HepG2 (cell line): ENCODE measurements around the gene VASH2. TPM values are rescaled to one million over a fixed set of nuclear protein-coding genes. Genes with fewer than 3 reads are reported as not detected.

ENCODE experiments used
- ATAC-seq: fragments of 200-7000 bp; cut with Tn5 transposase; 3 replicates; pipeline ENCODE4 v1.9.1; 2020; ENCODE audit warnings: mild to moderate bottlenecking, moderate library complexity
- BruUV-seq: library from RNA; stranded (reverse); fragments of 400-500 nt; replicated peaks from 2 replicates; lab custom pipeline; 2021; lab: Mats Ljungman, UMichigan
- CTCF ChIA-PET: fragments of 300-600 bp; formaldehyde crosslinking; extraction: SDS; loops from one replicate; lab custom pipeline; 2021; ENCODE audit warnings: low total read pairs, inconsistent platforms, low intra/inter-chr PET ratio; lab: Yijun Ruan, JAX
- POLR2A ChIA-PET: fragments of 350-600 bp; sonication (Branson Sonifier 250); formaldehyde crosslinking; loops from one replicate; lab custom pipeline; 2020; ENCODE audit warnings: antibody characterized with exemption, inconsistent platforms; lab: Yijun Ruan, JAX
- DNase-seq: peaks from one replicate; pipeline ENCODE4 v3.0.0-alpha.2; 2015; ENCODE audit warnings: low spot score
- FAIRE-seq: peaks from 3 replicates; lab custom pipeline; 2011; peaks lifted over from hg19 to GRCh38; lab: Jason Lieb, UNC
- H2AFZ ChIP-seq: one replicate; pipeline ENCODE4 v1.6.1; 2011; ENCODE audit warnings: low read length, inconsistent platforms
- H3K27ac ChIP-seq: fragments of 300-600 bp; 3 replicates; pipeline ENCODE4 v1.8.0; 2011; ENCODE audit warnings: mixed run types, mild to moderate bottlenecking, mixed read lengths, low read length, inconsistent platforms; ENCODE audit not compliant: insufficient read depth; ENCODE audit errors: extremely low read length
- H3K27me3 ChIP-seq, 2 experiments: fragments of 200-600 bp in 1 of 2; 2 replicates in 1 of 2; 3 replicates in 1 of 2; pipeline versions ENCODE4 v1.6.0 to v1.8.0; 2011; ENCODE audit warnings: low read length in 2 of 2, mild to moderate bottlenecking in 2 of 2, moderate library complexity in 2 of 2, inconsistent platforms in 1 of 2; ENCODE audit not compliant: insufficient read depth in 2 of 2, control insufficient read depth in 1 of 2
- H3K36me3 ChIP-seq, 2 experiments: fragments of 200-600 bp in 1 of 2; replicated peaks in 1 of 2; 2 replicates in 1 of 2; 3 replicates in 1 of 2; pipeline versions ENCODE4 v1.5.1 to v1.8.0; 2011; ENCODE audit warnings: low read length in 2 of 2, inconsistent platforms in 1 of 2; ENCODE audit not compliant: insufficient read depth in 2 of 2, control insufficient read depth in 1 of 2
- H3K4me1 ChIP-seq: 2 replicates; pipeline ENCODE4 v1.5.1; 2012; ENCODE audit warnings: low read length, inconsistent platforms; ENCODE audit not compliant: insufficient read depth
- H3K4me2 ChIP-seq: 2 replicates; pipeline ENCODE4 v1.6.0; 2011; ENCODE audit warnings: low read depth, low read length, inconsistent platforms
- H3K4me3 ChIP-seq, 3 experiments: fragments of 200-600 bp in 1 of 3; sonication (generic), shearing (Covaris generic) in 1 of 3; replicated peaks in 1 of 3; 2 replicates each; pipeline ENCODE4 v1.5.1; 2011 to 2016; ENCODE audit warnings: low read length in 3 of 3, inconsistent platforms in 2 of 3, low read depth in 2 of 3, mild to moderate bottlenecking in 2 of 3, control low read depth in 1 of 3, mixed read lengths in 1 of 3; ENCODE audit not compliant: insufficient read depth in 1 of 3
- H3K79me2 ChIP-seq: one replicate; pipeline ENCODE4 v1.6.1; 2011; ENCODE audit warnings: low read length, inconsistent platforms; ENCODE audit not compliant: insufficient read depth
- H3K9ac ChIP-seq: 2 replicates; pipeline ENCODE4 v1.6.0; 2011; ENCODE audit warnings: mild to moderate bottlenecking, low read depth, low read length, inconsistent platforms; ENCODE audit not compliant: insufficient read depth
- H3K9me3 ChIP-seq: 2 replicates; pipeline ENCODE4 v1.5.1; 2012; ENCODE audit warnings: mild to moderate bottlenecking, low read length
- H4K20me1 ChIP-seq: 2 replicates; pipeline ENCODE4 v1.6.0; 2011; ENCODE audit warnings: inconsistent platforms, mild to moderate bottlenecking, low read length, moderate library complexity; ENCODE audit not compliant: insufficient read depth
- FLYWCH1 ChIP-seq: sonication (generic); formaldehyde crosslinking; IDR thresholded peaks from 2 replicates; pipeline ENCODE4 v1.8.1; 2023; ENCODE audit warnings: mild to moderate bottlenecking, missing genetic modification reagents
- IRF1 ChIP-seq: sonication (generic); formaldehyde crosslinking; IDR thresholded peaks from 2 replicates; pipeline ENCODE4 v1.4.0; 2020; ENCODE audit warnings: low read depth, mild to moderate bottlenecking, missing genetic modification reagents
- THAP9 ChIP-seq: sonication (generic); formaldehyde crosslinking; IDR thresholded peaks from 2 replicates; pipeline ENCODE4; 2020; ENCODE audit warnings: missing genetic modification reagents, mild to moderate bottlenecking, borderline replicate concordance
- WGBS: methylation state at CpG from one replicate; pipeline ENCODE4 v1.1.6; 2017; ENCODE audit warnings: low lambda C conversion rate; 5-methylcytosine and 5-hydroxymethylcytosine counted together
- in situ Hi-C: cut with HindIII; loops from 2 replicates; pipeline ENCODE4 v1.10.0; 2017; ENCODE audit warnings: low pct_unique_long_range_greater_than_20kb; ENCODE audit not compliant: extremely low pct_ligation_motif_present
- intact Hi-C: fragments of 100-400 bp; cut with micrococcal nuclease; formaldehyde crosslinking; loops from one replicate; pipeline ENCODE4 v1.10.0; 2022; ENCODE audit not compliant: unreplicated experiment
- polyA plus RNA-seq, 8 experiments: library from polyadenylated mRNA; depleted of rRNA in 3 of 8; stranded (reverse) in 7 of 8; unstranded in 1 of 8; fragments of >200 nt; fragmentation: Illumina TruSeq in 4 of 8; extraction: Trizol in 4 of 8; gene quantifications; 2 replicates each; pipeline versions ENCODE4 v1.2.1 to v1.2.3, GENCODE V29; 2011 to 2016; ENCODE audit warnings: low read depth in 4 of 8, missing spikeins in 1 of 8, mixed read lengths in 1 of 8; ENCODE audit not compliant: insufficient read depth in 1 of 8
- total RNA-seq, 5 experiments: library from RNA; depleted of rRNA; stranded (reverse); fragments of >200 nt; fragmentation: Illumina TruSeq; extraction: Trizol; gene quantifications; 2 replicates each; pipeline ENCODE4 v1.2.3, GENCODE V29; 2016; ENCODE audit warnings: low read depth in 1 of 5

VASH2 gene
- total and polyA plus RNA-seq, 2 of the 13 experiments (the other 11 are each of a cell fraction or from before 2014, with no cell fraction given), result 0.44 to 1.00 TPM

- Histone ChIP-seq H3K27ac (no peak overlapping the region), H3K4me3 (peak overlapping the region in 1 of 3 experiments; percentile 55; a peak in 3 of 6 replicates), H3K9me3 (no peaks in the 10 kb centered on the region), H4K20me1 (no peaks in the 10 kb centered on the region), H3K79me2 (no peaks in the 10 kb centered on the region), H3K4me1 (peaks cover 8% of the 10 kb centered on the region; the same call in 1 of the 2 replicates), H2AFZ (no peak overlapping the region), H3K9ac (no peak overlapping the region), H3K36me3 (no peaks in the 10 kb centered on the region), H3K27me3 (no peaks in the 10 kb centered on the region), H3K4me2 (peak overlapping the region; percentile 65)
- 90% methylated on average over 64 of the region's 72 CpGs for WGBS
- ATAC-seq, result no peak
- intact Hi-C loops, result no loop called here
- DNase-seq, result no peak
- BruUV-seq, result no TSS peak
- CTCF ChIA-PET, result no interaction called here
- TF ChIP-seq THAP9 (CRISPR knock-in tag) (no peak), FLYWCH1 (CRISPR knock-in tag) (no peak), IRF1 (CRISPR knock-in tag) (no peak)
- in situ Hi-C loops, result no loop called here
- POLR2A ChIA-PET, result no interaction called here
- no peak for FAIRE-seq
Measured at GRCh38 chr1:212951126-212951946, 995 bp downstream of the VASH2 start.
